HepG2 (cell line): ENCODE results near the gene CA5B. TPM values are rescaled to one million over a fixed set of nuclear protein-coding genes. Genes with fewer than 3 reads are reported as not detected.

Experiments
- ATAC-seq: fragments of 200-7000 bp; cut with Tn5 transposase; 3 replicates; pipeline ENCODE4 v1.9.1; 2020; ENCODE audit warnings: mild to moderate bottlenecking, moderate library complexity
- BruUV-seq: library from RNA; stranded (reverse); fragments of 400-500 nt; replicated peaks from 2 replicates; lab custom pipeline; 2021; lab: Mats Ljungman, UMichigan
- CTCF ChIA-PET: fragments of 300-600 bp; formaldehyde crosslinking; extraction: SDS; loops from one replicate; lab custom pipeline; 2021; ENCODE audit warnings: low total read pairs, inconsistent platforms, low intra/inter-chr PET ratio; lab: Yijun Ruan, JAX
- POLR2A ChIA-PET: fragments of 350-600 bp; sonication (Branson Sonifier 250); formaldehyde crosslinking; loops from one replicate; lab custom pipeline; 2020; ENCODE audit warnings: antibody characterized with exemption, inconsistent platforms; lab: Yijun Ruan, JAX
- DNase-seq: peaks from one replicate; pipeline ENCODE4 v3.0.0-alpha.2; 2015; ENCODE audit warnings: low spot score
- FAIRE-seq: peaks from 3 replicates; lab custom pipeline; 2011; peaks lifted over from hg19 to GRCh38; lab: Jason Lieb, UNC
- H2AFZ ChIP-seq: one replicate; pipeline ENCODE4 v1.6.1; 2011; ENCODE audit warnings: low read length, inconsistent platforms
- H3K27ac ChIP-seq: fragments of 300-600 bp; 3 replicates; pipeline ENCODE4 v1.8.0; 2011; ENCODE audit warnings: mixed run types, mild to moderate bottlenecking, mixed read lengths, low read length, inconsistent platforms; ENCODE audit not compliant: insufficient read depth; ENCODE audit errors: extremely low read length
- H3K27me3 ChIP-seq, 2 experiments: fragments of 200-600 bp in 1 of 2; 2 replicates in 1 of 2; 3 replicates in 1 of 2; pipeline versions ENCODE4 v1.6.0 to v1.8.0; 2011; ENCODE audit warnings: low read length in 2 of 2, mild to moderate bottlenecking in 2 of 2, moderate library complexity in 2 of 2, inconsistent platforms in 1 of 2; ENCODE audit not compliant: insufficient read depth in 2 of 2, control insufficient read depth in 1 of 2
- H3K36me3 ChIP-seq, 2 experiments: fragments of 200-600 bp in 1 of 2; replicated peaks in 1 of 2; 2 replicates in 1 of 2; 3 replicates in 1 of 2; pipeline versions ENCODE4 v1.5.1 to v1.8.0; 2011; ENCODE audit warnings: low read length in 2 of 2, inconsistent platforms in 1 of 2; ENCODE audit not compliant: insufficient read depth in 2 of 2, control insufficient read depth in 1 of 2
- H3K4me1 ChIP-seq: 2 replicates; pipeline ENCODE4 v1.5.1; 2012; ENCODE audit warnings: low read length, inconsistent platforms; ENCODE audit not compliant: insufficient read depth
- H3K4me2 ChIP-seq: 2 replicates; pipeline ENCODE4 v1.6.0; 2011; ENCODE audit warnings: low read depth, low read length, inconsistent platforms
- H3K4me3 ChIP-seq, 3 experiments: fragments of 200-600 bp in 1 of 3; sonication (generic), shearing (Covaris generic) in 1 of 3; replicated peaks in 1 of 3; 2 replicates each; pipeline ENCODE4 v1.5.1; 2011 to 2016; ENCODE audit warnings: low read length in 3 of 3, inconsistent platforms in 2 of 3, low read depth in 2 of 3, mild to moderate bottlenecking in 2 of 3, control low read depth in 1 of 3, mixed read lengths in 1 of 3; ENCODE audit not compliant: insufficient read depth in 1 of 3
- H3K79me2 ChIP-seq: one replicate; pipeline ENCODE4 v1.6.1; 2011; ENCODE audit warnings: low read length, inconsistent platforms; ENCODE audit not compliant: insufficient read depth
- H3K9ac ChIP-seq: 2 replicates; pipeline ENCODE4 v1.6.0; 2011; ENCODE audit warnings: mild to moderate bottlenecking, low read depth, low read length, inconsistent platforms; ENCODE audit not compliant: insufficient read depth
- H3K9me3 ChIP-seq: 2 replicates; pipeline ENCODE4 v1.5.1; 2012; ENCODE audit warnings: mild to moderate bottlenecking, low read length
- H4K20me1 ChIP-seq: 2 replicates; pipeline ENCODE4 v1.6.0; 2011; ENCODE audit warnings: inconsistent platforms, mild to moderate bottlenecking, low read length, moderate library complexity; ENCODE audit not compliant: insufficient read depth
- BHLHE40 ChIP-seq: IDR thresholded peaks from 2 replicates; pipeline ENCODE4 v1.6.1; 2011; ENCODE audit warnings: low read length, improper control_type of control experiment
- CBX1 ChIP-seq: IDR thresholded peaks from one replicate; pipeline ENCODE4 v1.6.1; 2016; ENCODE audit warnings: antibody characterized with exemption, low read depth
- CC2D1A ChIP-seq: sonication (generic); formaldehyde crosslinking; IDR thresholded peaks from 2 replicates; pipeline ENCODE4 v1.8.1; 2023; ENCODE audit warnings: mild to moderate bottlenecking, missing genetic modification reagents
- CHD4 ChIP-seq: fragments of 200-600 bp; sonication (generic); IDR thresholded peaks from 2 replicates; pipeline ENCODE4 v1.7.0; 2017; ENCODE audit warnings: mild to moderate bottlenecking, low read length, borderline replicate concordance
- HDAC1 ChIP-seq: sonication (generic); formaldehyde crosslinking; IDR thresholded peaks from 2 replicates; pipeline ENCODE4 v1.5.1; 2020; ENCODE audit warnings: mild to moderate bottlenecking, missing genetic modification reagents
- IRX3 ChIP-seq: sonication (generic); formaldehyde crosslinking; IDR thresholded peaks from 2 replicates; pipeline ENCODE4 v1.8.1; 2023; ENCODE audit warnings: mild to moderate bottlenecking, low read depth, missing genetic modification reagents, borderline replicate concordance
- MYNN ChIP-seq: sonication (generic); formaldehyde crosslinking; IDR thresholded peaks from 2 replicates; pipeline ENCODE4 v1.4.0; 2020; ENCODE audit warnings: mild to moderate bottlenecking, low read depth, missing genetic modification reagents
- NR3C1 ChIP-seq: sonication (generic); formaldehyde crosslinking; IDR thresholded peaks from 2 replicates; pipeline ENCODE4 v1.4.0; 2020; ENCODE audit warnings: missing genetic modification reagents
- XBP1 ChIP-seq: sonication (generic); formaldehyde crosslinking; IDR thresholded peaks from 2 replicates; pipeline ENCODE4 v1.5.0; 2020; ENCODE audit warnings: missing genetic modification reagents
- ZC3H4 ChIP-seq: sonication (generic); formaldehyde crosslinking; IDR thresholded peaks from 2 replicates; pipeline ENCODE4 v1.4.0; 2020; ENCODE audit warnings: missing genetic modification reagents, borderline replicate concordance
- ZNF496 ChIP-seq: sonication (generic); formaldehyde crosslinking; IDR thresholded peaks from 2 replicates; pipeline ENCODE4 v1.8.1; 2023; ENCODE audit warnings: mild to moderate bottlenecking, moderate library complexity, missing genetic modification reagents; ENCODE audit not compliant: insufficient replicate concordance
- WGBS: methylation state at CpG from one replicate; pipeline ENCODE4 v1.1.6; 2017; ENCODE audit warnings: low lambda C conversion rate; 5-methylcytosine and 5-hydroxymethylcytosine counted together
- in situ Hi-C: cut with HindIII; loops from 2 replicates; pipeline ENCODE4 v1.10.0; 2017; ENCODE audit warnings: low pct_unique_long_range_greater_than_20kb; ENCODE audit not compliant: extremely low pct_ligation_motif_present
- intact Hi-C: fragments of 100-400 bp; cut with micrococcal nuclease; formaldehyde crosslinking; loops from one replicate; pipeline ENCODE4 v1.10.0; 2022; ENCODE audit not compliant: unreplicated experiment
- polyA plus RNA-seq, 8 experiments: library from polyadenylated mRNA; depleted of rRNA in 3 of 8; stranded (reverse) in 7 of 8; unstranded in 1 of 8; fragments of >200 nt; fragmentation: Illumina TruSeq in 4 of 8; extraction: Trizol in 4 of 8; gene quantifications; 2 replicates each; pipeline versions ENCODE4 v1.2.1 to v1.2.3, GENCODE V29; 2011 to 2016; ENCODE audit warnings: low read depth in 4 of 8, missing spikeins in 1 of 8, mixed read lengths in 1 of 8; ENCODE audit not compliant: insufficient read depth in 1 of 8
- total RNA-seq, 5 experiments: library from RNA; depleted of rRNA; stranded (reverse); fragments of >200 nt; fragmentation: Illumina TruSeq; extraction: Trizol; gene quantifications; 2 replicates each; pipeline ENCODE4 v1.2.3, GENCODE V29; 2016; ENCODE audit warnings: low read depth in 1 of 5
- TF ChIP-seq, protein P1 (sequence below): IDR thresholded peaks from 2 replicates; pipeline ENCODE4 v1.6.1; 2016; ENCODE audit warnings: missing compliant biosample characterization, missing genetic modification reagents, borderline replicate concordance
- TF ChIP-seq, protein P2 (sequence below): sonication (generic); formaldehyde crosslinking; IDR thresholded peaks from 2 replicates; pipeline ENCODE4 v1.5.0; 2020; ENCODE audit warnings: missing genetic modification reagents, mild to moderate bottlenecking, borderline replicate concordance

The CA5B gene
- total and polyA plus RNA-seq, 2 of the 13 experiments (the other 11 are each of a cell fraction or from before 2014, with no cell fraction given): 1.7 to 2.2 TPM

DNA sequence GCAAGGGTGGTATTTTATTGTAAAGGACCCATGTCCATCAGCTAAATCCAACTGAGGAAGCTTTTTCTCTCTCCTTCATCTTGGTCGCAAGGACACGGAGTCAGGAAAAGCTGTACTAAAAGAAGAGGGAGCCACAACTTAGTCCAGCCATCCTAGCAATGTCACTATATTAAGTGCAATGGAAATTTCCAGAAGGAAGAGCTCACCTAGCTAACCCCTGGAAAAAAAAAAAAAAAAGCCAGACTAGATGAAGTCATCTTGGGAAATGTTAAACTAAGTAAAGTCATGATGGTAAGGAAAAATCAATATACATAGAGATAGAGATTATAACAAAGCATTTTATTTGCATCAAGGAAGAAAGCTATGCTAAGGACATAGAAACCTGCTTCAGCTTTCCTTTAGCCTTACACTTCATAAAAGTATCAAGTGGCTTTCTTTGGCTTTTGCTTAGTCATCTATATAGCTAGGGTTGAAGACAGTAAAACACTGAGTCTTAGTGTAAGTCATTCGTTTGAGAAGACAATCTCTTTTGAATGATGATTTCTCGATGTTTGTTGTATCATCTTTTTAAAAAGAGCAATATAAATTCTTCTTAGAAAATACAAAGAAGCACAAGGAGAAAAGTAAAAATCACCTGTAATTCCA, 18.6 kb upstream of the CA5B start:
- Histone ChIP-seq H3K27ac (no peak overlapping the region), H3K4me2 (no peak overlapping the region), H3K79me2 (no peaks in the 10 kb centered on the region), H3K27me3 (no peaks in the 10 kb centered on the region), H3K9ac (no peak overlapping the region), H3K4me3 (no peak overlapping the region), H4K20me1 (no peaks in the 10 kb centered on the region), H3K9me3 (no peaks in the 10 kb centered on the region), H2AFZ (no peak overlapping the region), H3K4me1 (no peaks in the 10 kb centered on the region), H3K36me3 (no peaks in the 10 kb centered on the region)
- 91% methylated on average over 2 of the region's 4 CpGs for WGBS
- FAIRE-seq (peak; percentile 61), DNase-seq (no peak), ATAC-seq (no peak)
- ChIA-PET CTCF (no interaction called here), POLR2A (no interaction called here)
- in situ Hi-C loops (no loop called here), intact Hi-C loops (no loop called here)
- TF ChIP-seq, protein P1, sequence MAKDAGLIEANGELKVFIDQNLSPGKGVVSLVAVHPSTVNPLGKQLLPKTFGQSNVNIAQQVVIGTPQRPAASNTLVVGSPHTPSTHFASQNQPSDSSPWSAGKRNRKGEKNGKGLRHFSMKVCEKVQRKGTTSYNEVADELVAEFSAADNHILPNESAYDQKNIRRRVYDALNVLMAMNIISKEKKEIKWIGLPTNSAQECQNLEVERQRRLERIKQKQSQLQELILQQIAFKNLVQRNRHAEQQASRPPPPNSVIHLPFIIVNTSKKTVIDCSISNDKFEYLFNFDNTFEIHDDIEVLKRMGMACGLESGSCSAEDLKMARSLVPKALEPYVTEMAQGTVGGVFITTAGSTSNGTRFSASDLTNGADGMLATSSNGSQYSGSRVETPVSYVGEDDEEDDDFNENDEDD: no peak
- TF ChIP-seq XBP1 (CRISPR knock-in tag) (no peak), MYNN (CRISPR knock-in tag) (no peak), BHLHE40 (no peak), HDAC1 (CRISPR knock-in tag) (no peak), CC2D1A (CRISPR knock-in tag) (no peak), NR3C1 (no peak), ZNF496 (no peak), IRX3 (no peak), CBX1 (no peak), CHD4 (no peak), ZC3H4 (no peak)
- TF ChIP-seq, protein P2, sequence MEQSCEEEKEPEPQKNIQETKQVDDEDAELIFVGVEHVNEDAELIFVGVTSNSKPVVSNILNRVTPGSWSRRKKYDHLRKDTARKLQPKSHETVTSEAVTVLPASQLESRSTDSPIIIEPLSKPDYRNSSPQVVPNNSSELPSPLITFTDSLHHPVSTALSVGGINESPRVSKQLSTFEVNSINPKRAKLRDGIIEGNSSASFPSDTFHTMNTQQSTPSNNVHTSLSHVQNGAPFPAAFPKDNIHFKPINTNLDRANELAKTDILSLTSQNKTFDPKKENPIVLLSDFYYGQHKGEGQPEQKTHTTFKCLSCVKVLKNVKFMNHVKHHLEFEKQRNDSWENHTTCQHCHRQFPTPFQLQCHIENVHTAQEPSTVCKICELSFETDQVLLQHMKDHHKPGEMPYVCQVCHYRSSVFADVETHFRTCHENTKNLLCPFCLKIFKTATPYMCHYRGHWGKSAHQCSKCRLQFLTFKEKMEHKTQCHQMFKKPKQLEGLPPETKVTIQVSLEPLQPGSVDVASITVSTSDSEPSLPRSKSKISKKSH (CRISPR knock-in tag): no peak
- no TSS peak for BruUV-seq
